KOPT-K1 (cell line): Measurements from ENCODE around the gene HMGN1.
"Not testable (repeated sequence)": the region's sequence is repeated elsewhere in the genome, so short reads cannot be mapped to it uniquely, and the experiment has no call there.

Experiments used
- H3K27ac ChIP-seq: fragments of 200-600 bp; sonication (generic); 2 replicates; pipeline ENCODE4 v1.5.1; 2016; ENCODE audit warnings: antibody characterized with exemption, mild to moderate bottlenecking, low read depth, low read length; ENCODE audit not compliant: poor library complexity, severe bottlenecking
- H3K36me3 ChIP-seq: fragments of 200-600 bp; sonication (generic); 2 replicates; pipeline ENCODE4 v1.5.1; 2017; ENCODE audit warnings: antibody characterized with exemption, mild to moderate bottlenecking, low read length, moderate library complexity; ENCODE audit not compliant: insufficient read depth
- H3K9me3 ChIP-seq: fragments of 200-600 bp; sonication (generic); 2 replicates; pipeline ENCODE4 v1.5.1; 2017; ENCODE audit warnings: antibody characterized with exemption, low read length, mild to moderate bottlenecking; ENCODE audit not compliant: insufficient read depth, poor library complexity, severe bottlenecking

The HMGN1 gene, protein sequence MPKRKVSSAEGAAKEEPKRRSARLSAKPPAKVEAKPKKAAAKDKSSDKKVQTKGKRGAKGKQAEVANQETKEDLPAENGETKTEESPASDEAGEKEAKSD

DNA sequence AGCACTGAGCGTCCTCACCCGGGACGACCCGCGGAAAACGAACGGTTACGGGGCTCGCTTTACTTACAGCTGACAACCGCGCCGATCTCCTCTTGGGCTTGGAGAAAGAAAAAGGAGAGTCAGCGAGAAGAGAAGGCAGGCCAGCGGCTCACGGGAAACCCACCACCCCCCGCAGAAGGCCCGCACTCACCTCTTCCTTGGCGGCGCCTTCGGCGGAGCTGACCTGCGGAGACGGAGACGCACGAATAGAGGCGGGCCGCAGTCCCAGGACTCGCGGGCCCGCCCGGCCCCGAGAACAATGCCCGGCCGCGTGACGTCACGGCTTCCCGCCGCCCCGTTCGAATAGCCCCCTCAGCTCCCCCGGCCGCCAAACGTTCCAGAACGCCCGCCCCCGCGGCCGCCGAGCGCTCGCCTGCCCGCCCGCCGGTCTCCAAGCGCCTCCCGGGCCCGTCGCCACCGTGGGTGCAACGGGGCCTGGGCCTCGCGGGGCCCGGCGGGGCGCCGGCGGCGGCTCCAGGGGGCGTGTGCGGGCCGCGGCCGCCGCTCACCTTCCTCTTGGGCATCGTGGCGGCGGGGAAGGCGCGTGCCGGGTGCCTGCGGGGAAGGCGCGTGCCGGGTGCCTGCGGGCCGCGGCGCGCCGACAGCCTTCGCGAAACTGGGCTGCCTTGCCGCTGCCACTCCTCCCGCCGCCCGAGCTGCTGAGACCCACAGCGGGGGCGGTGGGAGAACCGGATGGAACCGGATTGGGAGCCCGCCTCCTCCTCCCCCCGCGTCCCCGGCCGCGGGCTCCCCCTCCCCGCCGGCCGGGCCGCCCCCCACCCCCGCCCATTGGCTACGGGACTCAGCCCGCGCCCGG is at the start of gene HMGN1:
Gene HMGN1, minus strand, starts transcription at position 734 of the 856 bp plus-strand sequence. Its CDS starts 171 bp downstream, at position 563.
- peak within 1 kb of the TSS; percentile 95 for H3K27ac ChIP-seq
- H3K36me3 ChIP-seq: peaks cover 43% of the 10 kb centered on the region

DNA sequence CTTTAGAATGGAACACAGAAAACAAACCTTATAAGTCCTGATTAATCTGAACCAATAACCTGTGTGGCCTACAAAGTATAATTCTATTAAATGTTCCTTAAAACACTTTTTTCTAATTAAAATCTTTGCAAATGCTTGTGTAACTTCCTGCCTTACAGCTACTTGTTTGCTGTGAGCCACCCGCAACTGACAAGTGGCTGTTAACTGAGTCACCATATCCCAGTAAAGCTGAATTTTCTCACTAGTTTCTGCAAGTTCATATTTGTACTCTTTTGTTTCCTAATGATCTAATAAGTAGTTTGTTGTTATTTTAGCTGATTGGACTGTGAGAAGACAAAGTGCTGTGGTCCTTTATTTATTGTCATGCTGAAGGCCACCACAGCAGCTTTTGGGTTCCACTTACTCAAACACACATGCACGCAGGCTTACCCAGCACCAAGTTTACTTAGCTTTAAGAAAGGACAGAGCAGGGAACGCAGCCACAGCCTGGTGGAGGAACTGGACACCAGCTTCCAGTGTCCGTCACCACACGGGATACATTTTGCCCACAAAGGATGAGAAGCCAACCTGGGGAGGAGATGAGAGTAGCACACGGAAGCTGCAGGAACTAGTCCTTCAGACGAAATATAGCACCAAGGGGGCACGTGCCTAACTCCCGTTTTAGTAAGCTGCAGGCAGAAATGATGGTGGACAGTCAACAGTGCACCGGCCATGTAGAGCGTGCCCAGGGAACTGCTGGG is 48.9 kb upstream of the HMGN1 start:
- peaks cover 46% of the 10 kb centered on the region for H3K36me3 ChIP-seq
- H3K27ac ChIP-seq: no peak overlapping the region

More for the DNA sequence above, at the start of gene HMGN1:
- no peaks in the 10 kb centered on the region for H3K9me3 ChIP-seq

DNA sequence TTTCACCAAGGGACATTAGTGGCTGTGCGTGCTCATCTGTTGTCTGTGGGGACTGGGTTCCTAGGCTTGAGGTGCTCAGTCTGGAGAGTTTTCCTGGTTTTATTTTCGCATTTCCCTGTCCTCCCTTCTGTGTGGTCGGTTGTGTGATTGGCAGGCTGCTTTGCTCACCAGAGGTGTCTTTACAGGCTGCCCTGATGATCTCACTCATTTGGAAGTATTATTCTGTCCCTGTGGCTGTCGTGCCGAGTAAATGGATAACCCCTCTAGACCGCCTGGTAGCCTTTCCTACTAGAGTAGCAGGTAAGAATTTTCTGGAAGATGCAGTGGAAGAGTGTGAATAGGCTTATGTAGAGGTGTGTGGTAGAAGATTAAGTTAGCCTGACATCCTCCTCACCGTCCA is 44.1 kb upstream of the HMGN1 start:
- H3K36me3 ChIP-seq: peaks cover 68% of the 10 kb centered on the region
- no peak overlapping the region for H3K27ac ChIP-seq
- no peaks in the 10 kb centered on the region for H3K9me3 ChIP-seq

More for the DNA sequence above, 48.9 kb upstream of the HMGN1 start:
- no peaks in the 10 kb centered on the region for H3K9me3 ChIP-seq

DNA sequence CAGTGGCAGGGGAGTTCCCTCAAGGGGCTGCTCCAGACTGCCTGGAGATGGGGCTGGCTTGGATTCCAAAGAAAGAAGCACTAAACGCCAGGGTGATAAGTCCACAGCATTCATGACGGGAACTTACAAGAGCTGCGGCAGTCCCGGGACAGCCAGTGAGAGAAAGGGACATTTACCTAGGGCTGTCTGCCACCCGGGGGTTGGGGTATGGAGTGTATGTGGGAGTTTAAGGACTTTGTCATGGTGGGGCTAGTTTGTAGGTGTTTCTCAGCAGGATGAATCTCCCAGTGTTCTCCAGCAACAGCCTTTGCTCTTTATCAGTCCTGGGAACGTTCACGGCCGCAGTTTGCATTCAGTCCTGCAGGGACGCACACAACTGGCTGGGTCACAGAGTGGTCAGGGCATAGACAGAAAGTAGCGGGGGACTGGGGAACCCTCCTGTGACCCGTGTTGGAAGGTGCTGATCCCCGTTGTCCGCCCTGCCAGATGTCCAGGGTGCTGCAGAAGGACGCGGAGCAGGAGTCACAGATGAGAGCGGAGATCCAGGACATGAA is 41.4 kb upstream of the HMGN1 start:
- Histone ChIP-seq H3K36me3 (peaks cover 48% of the 10 kb centered on the region), H3K9me3 (no peaks in the 10 kb centered on the region), H3K27ac (no peak overlapping the region)

DNA sequence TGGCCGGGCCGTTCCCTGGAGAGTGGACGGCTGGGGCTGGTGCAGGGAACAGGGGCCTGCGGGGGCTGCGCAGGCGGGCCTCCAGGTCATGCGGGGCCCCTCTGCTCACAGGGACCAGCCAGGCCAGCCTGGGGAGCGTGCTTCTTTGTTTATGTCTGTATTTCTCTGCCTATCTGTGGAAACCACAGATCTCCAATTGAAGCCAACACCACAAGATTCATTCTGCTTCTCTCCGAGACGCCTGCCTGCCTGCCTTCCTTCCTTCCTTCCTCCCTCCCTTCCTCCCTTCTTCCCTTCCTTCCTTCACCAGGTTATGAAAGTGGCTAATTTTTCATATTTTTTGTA is 39.9 kb upstream of the HMGN1 start:
- Histone ChIP-seq H3K36me3 (peaks cover 34% of the 10 kb centered on the region), H3K9me3 (no peaks in the 10 kb centered on the region), H3K27ac (peak overlapping the region; percentile 50)

DNA sequence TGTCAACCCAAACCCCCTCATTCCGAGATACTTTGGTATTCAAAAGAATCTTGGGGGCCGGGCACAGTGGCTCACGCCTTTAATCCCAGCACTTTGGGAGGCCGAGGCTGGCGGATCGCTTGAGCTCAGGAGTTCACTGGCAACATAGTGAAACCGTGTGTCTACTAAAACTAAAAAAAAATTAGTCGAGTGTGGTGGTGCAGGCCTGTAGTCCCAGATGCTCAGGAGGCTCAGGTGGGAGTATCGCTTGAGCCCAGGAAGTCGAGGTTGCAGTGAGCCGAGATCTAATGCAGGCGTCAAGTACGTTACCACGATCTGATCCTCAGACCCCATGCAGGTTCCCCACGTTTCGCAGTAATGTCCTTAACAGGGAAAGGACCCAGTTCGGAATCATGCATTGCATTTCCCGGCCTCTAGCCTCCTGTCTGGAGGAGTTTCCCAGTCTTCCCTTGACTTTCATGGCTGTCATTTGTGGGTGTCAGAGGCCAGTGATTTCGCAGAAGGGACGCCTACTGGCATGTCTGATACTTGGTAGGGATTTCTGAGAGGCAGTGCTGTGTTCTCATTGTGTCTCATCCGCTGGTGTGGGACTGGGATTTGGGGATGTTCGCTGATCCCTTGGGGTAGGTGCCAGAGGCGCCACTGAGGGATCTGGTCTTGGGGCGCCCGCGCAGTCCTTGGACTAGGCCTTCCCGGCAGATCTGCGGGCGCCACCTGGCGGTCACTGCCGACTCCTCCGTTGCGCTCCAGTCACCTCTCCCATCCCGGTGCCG is 39.3 kb upstream of the HMGN1 start:
- H3K27ac ChIP-seq: peak overlapping the region; percentile 50
- peaks cover 28% of the 10 kb centered on the region for H3K36me3 ChIP-seq
- no peaks in the 10 kb centered on the region for H3K9me3 ChIP-seq

DNA sequence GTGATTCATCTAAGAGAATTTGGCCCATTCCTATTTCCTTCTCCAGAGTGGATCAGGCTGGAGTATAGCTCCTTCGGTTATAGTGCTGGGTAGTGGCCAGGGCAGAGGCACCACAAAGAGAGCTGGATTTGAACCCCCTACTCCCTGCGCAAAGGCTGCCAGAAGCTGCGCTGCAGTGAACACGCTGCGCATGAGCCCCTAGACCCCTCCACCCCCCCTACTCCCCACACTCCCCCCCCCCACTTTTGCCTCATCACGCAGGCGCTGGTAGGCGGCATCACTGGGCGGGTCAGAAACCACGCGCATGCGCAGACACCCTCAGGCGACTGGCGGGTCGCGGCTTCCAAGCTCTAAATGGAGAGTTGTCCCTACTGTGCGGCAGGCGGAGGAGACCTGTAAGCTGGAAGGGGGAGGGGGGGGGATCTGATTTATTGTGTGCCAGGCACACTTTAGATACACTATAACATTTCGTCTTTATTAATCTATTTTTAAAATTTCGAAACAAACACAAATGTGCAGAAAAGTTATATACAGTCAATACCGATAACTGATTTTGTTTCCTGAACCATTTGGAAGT is 38.7 kb upstream of the HMGN1 start:
- Histone ChIP-seq H3K27ac (peak overlapping the region; percentile 50), H3K9me3 (no peaks in the 10 kb centered on the region), H3K36me3 (peaks cover 22% of the 10 kb centered on the region)

DNA sequence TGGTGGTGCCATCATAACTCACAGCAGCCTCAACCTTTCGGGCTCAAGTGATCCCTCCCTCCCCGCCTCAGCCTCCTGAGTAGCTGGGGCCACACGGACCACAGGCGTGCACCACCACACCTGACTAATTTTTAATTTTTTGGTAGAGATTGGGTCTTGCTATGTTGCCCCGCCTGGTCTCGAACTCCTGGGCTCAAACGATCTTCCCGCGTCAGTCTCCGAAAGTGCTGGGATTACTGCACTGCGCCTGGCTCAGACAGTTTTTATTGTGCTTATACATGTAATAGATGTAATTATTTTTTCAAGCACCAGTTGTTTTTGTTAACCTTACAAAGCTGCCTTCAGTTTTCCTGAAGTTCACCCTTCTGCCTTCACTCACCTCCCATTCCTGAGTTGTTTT is 38.0 kb upstream of the HMGN1 start:
- Histone ChIP-seq H3K9me3 (no peaks in the 10 kb centered on the region), H3K27ac (no peak overlapping the region), H3K36me3 (peaks cover 15% of the 10 kb centered on the region)

DNA sequence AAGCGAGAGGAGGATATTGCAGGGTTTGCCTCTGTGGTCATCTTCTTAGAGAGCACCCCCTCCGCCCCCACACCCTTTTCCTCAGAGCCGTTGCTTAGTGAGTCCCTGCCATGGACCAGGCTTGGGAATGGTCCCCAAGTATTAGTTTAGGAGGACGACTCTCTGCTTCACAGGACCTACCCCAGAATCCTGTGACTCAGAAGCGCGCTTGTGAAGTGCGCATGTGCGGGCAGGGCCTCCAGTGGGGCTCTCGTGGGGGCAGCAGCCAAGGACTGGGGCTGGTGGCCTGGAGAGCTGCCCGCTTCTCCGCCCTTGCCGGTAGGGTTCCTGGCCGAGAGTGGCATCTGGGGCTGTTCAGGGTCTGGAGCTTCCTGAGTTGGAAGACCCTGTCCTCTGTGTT is 37.3 kb upstream of the HMGN1 start:
- Histone ChIP-seq H3K9me3 (no peaks in the 10 kb centered on the region), H3K27ac (no peak overlapping the region), H3K36me3 (peaks cover 10% of the 10 kb centered on the region; the same call in 1 of the 2 replicates)

DNA sequence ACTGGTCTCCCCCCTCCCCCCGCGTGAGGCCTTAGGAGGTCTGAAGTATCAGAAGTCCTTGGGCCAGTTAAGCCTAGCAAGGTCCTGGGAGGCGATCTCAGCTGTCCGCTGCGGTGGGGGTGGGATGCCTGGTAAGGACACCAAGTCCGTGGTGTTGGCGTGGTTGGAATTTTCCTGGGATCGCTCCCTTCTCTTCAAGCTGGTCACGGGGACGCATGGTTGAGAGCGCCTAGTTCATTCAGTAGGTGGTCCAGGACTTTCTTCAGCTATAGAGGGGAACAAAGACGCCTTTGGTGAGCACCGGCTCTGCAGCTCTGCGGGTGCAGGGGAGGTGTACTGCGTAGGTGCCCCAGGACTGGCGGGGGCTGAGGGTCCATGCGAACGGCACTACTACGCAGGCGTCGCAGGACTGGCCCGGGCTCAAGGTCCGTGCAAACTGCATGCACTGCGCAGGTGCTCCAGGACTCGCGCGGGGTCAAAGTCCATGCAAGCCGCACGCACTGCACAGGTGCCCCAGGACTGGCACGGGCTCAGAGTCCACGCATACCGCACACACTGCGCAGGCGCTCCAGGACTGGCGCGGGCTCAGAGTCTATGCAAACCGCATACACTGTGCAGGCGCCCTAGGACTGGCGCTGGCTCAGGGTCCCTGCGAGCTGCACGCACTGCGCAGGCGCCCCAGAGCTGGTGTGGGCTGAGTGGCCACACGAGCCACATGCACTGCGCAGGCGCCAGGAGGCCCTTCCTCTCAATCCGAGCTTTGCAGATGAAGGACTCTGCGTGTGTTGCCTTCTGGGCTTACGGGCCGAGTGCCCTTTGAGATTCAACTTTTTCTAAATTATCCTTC is 36.6 kb upstream of the HMGN1 start:
- H3K27ac ChIP-seq: no peak overlapping the region
- no peaks in the 10 kb centered on the region for H3K9me3 ChIP-seq
- peaks cover 3% of the 10 kb centered on the region; the same call in 1 of the 2 replicates for H3K36me3 ChIP-seq

DNA sequence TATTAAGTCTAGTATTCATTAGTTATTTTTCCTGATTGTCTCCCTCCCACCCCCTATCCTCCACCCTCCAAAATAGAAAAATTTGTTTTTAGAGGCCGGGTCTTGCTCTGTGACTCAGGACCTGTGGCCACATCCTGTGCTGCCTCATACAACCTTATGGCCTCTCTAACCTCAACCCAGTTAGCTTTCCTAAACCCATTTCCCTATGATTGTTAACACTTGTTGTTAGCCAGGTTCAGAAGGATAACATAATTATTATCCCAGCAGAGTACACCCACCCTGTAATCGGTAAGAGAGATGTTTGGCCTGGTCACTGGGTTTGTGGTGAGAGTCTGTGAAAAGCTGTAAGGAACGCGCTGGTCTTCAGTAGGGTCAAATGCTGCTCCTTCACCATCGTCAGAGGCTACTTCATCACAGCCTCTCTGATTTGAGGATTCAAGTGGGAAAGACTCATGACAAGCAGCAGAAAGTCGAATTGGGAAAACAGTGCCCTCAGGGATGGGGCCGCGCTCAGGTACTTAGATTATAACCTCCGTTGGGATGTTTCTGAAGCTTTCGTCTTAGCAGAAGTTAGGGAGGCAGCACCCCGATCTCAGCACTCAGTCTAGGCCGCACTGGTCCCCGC is 35.9 kb upstream of the HMGN1 start:
- no peaks in the 10 kb centered on the region for H3K36me3 ChIP-seq
- no peak overlapping the region for H3K27ac ChIP-seq
- H3K9me3 ChIP-seq: no peaks in the 10 kb centered on the region

DNA sequence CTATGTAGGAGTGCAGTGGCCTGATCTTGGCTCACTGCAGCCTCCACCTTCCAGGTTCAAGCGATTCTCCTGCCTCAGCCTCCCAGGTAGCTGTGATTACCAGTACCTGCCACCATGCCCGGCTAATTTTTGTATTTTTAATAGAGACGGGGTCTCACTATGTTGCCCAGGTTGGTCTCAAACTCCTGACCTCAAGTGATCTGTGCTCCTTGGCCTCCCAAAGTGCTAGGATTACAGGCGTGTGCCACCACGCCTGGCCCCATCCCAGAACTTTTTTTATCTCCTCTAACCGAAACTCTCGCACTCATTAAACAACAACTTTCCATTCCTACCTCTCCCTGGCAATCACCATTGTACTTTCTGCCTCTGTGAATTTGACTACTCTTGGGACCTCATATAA is 33.2 kb upstream of the HMGN1 start:
- H3K36me3 ChIP-seq, H3K27ac ChIP-seq, H3K9me3 ChIP-seq: not testable (repeated sequence)

DNA sequence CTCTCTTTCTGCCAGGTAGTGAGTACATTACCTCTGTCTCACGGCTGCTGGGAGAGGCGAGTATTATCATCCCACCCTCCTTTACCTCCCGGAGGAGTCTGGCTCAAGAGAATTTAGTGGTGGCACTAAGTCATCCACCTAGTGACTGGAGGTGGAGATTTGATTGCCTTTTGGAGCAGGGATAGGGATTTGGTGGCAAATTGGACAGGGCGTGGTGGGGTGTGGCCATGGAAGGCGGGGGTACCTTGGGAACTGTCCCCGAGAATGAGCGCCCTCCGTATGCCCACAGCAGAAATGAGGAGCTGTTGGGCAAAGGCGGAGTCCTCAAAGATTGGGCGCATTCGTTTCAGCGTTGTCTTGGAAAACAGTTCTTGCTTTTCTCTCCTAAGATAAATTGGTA is 32.1 kb upstream of the HMGN1 start:
- Histone ChIP-seq H3K27ac (peak overlapping the region; percentile 52), H3K9me3 (no peaks in the 10 kb centered on the region)

More for the DNA sequence above, 32.1 kb upstream of the HMGN1 start:
- no peaks in the 10 kb centered on the region for H3K36me3 ChIP-seq
